Measurements from ENCODE around the gene HDAC8.

HDAC8 gene

DNA sequence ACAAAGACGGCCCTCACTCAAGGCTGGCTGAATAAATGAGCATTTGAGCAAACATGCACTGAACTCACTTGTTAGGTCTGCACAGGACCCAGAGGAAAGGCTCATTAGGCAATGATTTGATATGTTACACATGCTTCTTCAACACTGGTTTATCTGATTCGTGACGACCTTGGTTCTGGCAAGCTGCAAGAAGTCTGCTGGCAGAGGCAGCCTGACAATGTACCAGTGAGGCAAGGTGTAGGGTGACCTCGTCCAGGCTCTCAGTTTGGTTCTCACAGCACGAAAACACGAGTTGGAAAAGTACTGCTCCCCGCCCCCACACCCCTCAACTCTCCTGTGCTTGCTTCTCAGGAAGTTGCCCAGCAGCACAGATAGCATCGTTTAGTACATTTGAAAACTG, 203.8 kb downstream of the HDAC8 start:
- DNase-seq (ENCODE audit: low read depth), result no peak
- no peak overlapping the region for H3K4me3 ChIP-seq (ENCODE audit: low read length)
- TF ChIP-seq, protein P1, sequence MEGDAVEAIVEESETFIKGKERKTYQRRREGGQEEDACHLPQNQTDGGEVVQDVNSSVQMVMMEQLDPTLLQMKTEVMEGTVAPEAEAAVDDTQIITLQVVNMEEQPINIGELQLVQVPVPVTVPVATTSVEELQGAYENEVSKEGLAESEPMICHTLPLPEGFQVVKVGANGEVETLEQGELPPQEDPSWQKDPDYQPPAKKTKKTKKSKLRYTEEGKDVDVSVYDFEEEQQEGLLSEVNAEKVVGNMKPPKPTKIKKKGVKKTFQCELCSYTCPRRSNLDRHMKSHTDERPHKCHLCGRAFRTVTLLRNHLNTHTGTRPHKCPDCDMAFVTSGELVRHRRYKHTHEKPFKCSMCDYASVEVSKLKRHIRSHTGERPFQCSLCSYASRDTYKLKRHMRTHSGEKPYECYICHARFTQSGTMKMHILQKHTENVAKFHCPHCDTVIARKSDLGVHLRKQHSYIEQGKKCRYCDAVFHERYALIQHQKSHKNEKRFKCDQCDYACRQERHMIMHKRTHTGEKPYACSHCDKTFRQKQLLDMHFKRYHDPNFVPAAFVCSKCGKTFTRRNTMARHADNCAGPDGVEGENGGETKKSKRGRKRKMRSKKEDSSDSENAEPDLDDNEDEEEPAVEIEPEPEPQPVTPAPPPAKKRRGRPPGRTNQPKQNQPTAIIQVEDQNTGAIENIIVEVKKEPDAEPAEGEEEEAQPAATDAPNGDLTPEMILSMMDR (IDR thresholded peaks at IDR 0.05; ENCODE audit: insufficient read depth, low read depth, low read length, missing control alignments), result no peak

DNA sequence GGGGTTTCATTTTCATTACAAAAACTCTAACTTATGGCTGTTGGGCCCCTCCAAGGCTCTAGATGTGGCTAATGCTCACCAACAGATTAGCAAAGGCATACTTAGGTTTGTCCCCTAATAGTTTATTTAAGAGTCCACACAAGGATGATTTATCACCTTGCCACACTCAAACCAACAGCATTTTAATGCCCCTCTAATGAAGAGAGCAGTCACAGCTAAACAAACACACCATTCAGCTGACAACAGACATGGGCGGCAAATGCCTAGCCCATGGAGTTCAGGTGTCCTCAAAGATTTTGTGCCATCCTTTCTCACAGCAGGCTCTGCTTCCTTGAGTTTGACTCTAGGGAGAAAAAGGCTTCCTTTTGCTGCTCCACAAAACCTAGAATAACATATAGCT, 205.1 kb downstream of the HDAC8 start:
- TF ChIP-seq, protein P1 (IDR thresholded peaks at IDR 0.05; ENCODE audit: insufficient read depth, low read depth, low read length, missing control alignments), result no peak
- no peak overlapping the region for H3K4me3 ChIP-seq (ENCODE audit: low read length)
- DNase-seq (ENCODE audit: low read depth), result no peak

DNA sequence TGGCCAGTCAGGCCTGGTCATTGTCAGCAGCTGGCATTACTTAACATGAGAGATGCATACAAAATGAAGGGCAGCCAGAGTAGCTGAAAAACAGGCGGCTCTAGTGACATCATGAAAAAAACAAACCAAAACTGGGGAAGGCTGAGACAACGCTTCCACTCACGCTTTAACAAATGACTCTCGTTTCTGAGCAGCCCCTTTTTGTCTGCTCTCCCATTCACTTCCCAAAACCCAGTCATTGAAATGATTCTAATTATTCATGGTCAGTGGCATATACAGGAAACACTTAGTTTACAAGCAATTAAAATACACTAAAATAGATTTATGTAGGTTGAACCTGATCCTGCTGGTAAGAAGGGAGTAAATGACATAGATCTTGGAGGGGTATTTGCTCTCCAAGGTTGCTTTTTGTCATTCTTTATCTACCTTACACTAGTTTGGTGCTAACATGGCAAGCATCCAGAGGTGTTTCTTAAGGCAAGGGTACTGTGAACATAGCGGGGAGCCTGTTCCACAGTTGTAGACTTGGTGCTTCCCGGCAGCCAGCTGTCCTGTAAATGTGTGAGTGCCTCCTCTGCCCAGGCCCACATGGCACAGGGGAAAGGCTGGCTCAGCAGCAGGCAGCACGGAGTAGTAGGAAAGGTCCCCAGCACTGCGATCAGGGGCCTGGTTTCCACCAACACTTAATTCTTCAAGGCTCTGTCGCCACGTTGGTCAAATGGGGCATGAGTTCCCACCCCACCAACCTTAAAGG, 205.8 kb downstream of the HDAC8 start:
- DNase-seq (ENCODE audit: low read depth), result no peak
- TF ChIP-seq, protein P1 (IDR thresholded peaks at IDR 0.05; ENCODE audit: insufficient read depth, low read depth, low read length, missing control alignments), result no peak
- no peak overlapping the region for H3K4me3 ChIP-seq (ENCODE audit: low read length)

DNA sequence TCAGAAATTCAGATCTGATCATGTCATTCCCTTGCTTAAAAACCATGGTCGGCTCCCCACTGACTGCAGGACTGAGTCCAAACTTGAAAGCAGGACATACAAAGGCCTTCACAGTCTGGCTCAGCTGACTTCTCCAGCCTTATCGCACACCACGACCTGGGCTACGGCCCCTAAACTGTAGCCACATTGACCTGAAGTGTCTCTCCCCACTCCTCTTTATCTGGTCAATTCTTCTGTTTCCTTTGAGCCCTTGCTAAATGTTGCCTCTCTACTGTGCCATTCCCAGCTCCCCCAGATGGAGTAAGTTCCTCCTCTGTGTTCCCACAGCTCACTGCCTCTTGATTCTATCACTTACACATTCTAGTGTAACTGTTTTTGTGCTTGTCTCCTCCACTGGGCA, 206.5 kb downstream of the HDAC8 start:
- TF ChIP-seq, protein P1 (IDR thresholded peaks at IDR 0.05; ENCODE audit: insufficient read depth, low read depth, low read length, missing control alignments), result no peak
- H3K4me3 ChIP-seq (ENCODE audit: low read length), result no peak overlapping the region
- DNase-seq (ENCODE audit: low read depth), result no peak

DNA sequence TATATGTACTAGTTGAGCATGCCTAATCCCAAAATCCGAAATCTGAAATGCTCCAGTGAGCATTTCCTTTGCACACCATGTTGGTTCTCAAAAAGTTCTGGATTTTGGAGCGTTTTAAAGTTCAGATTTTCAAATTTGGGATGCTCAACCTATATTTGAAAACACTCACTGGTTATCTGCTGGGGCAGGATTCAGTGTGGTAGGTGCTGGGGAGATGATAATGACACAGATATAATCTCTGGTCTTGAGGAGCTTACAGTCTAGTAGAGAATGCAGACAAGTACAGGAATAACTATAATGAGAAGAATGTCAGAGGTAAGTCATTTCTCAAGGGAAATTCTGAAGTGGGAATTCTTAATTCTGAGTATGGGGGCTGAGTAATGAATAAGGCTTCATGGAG, 207.5 kb downstream of the HDAC8 start:
- TF ChIP-seq, protein P1 (IDR thresholded peaks at IDR 0.05; ENCODE audit: insufficient read depth, low read depth, low read length, missing control alignments), result no peak
- no peak for DNase-seq (ENCODE audit: low read depth)
- no peak overlapping the region for H3K4me3 ChIP-seq (ENCODE audit: low read length)

DNA sequence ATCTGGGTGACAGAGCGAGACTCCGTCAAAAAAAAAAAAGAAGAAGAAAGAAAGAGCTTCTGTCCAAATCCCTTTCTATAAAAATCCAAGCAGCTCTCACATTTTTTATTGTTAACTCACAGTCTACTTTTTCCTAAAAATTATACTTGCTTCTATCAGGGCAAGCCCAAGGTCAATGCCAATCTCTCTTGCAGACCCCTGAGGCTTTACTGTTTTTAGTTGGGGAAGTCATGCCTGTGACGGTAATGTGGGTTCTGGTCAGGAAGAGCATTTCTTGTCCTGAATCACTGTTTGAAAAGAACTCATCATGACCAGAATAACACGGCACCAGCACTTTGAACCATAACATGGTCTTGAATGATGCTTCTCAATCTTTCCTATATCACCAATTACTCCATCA, 212.3 kb downstream of the HDAC8 start:
- TF ChIP-seq, protein P1 (IDR thresholded peaks at IDR 0.05; ENCODE audit: insufficient read depth, low read depth, low read length, missing control alignments), result no peak
- H3K4me3 ChIP-seq (ENCODE audit: low read length), result no peak overlapping the region
- DNase-seq (ENCODE audit: low read depth), result no peak

DNA sequence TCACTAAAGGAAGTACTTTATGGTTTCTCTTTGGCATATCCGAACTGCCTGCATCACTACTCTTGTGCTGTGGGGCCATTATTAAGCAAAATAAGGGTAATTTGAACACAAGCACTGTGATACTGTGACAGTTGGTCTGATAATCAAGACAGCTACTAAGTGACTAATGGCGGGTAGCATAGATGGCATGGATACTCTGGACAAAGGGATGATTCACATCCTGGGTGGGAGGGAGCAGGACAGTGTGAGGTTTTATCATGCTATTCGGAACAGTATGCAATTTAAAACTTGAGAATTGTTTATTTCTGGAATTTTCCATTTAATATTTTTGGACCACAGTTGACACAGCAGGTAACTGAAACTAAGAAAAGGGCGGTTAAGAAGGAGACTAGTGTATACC, 214.3 kb downstream of the HDAC8 start:
- no peak overlapping the region for H3K4me3 ChIP-seq (ENCODE audit: low read length)
- DNase-seq (ENCODE audit: low read depth), result peak; percentile 53
- TF ChIP-seq, protein P1 (IDR thresholded peaks at IDR 0.05; ENCODE audit: insufficient read depth, low read depth, low read length, missing control alignments), result no peak
